Astrocyte (in vitro differentiated cells and primary cell): ENCODE measurements around the gene PLEKHA6. TPM values are rescaled to one million over a fixed set of nuclear protein-coding genes. Genes with fewer than 3 reads are reported as not detected.
A peak's percentile ranks its signal among the peaks of the same experiment; 100 is the strongest.

ENCODE experiments used
- DNase-seq: peaks from one replicate; pipeline ENCODE4 v3.0.0-alpha.2; 2010; ENCODE audit warnings: low read depth
- FAIRE-seq: peaks from 2 replicates; lab custom pipeline; 2011; peaks lifted over from hg19 to GRCh38; lab: Jason Lieb, UNC
- H2AFZ ChIP-seq: 2 replicates; pipeline ENCODE4 v1.6.0; 2012; ENCODE audit warnings: low read depth, low read length, inconsistent platforms
- H3K27ac ChIP-seq: 2 replicates; pipeline ENCODE4 v1.5.1; 2011; ENCODE audit warnings: low read depth, low read length, inconsistent platforms
- H3K27me3 ChIP-seq: 2 replicates; pipeline ENCODE4 v1.6.0; 2011; ENCODE audit warnings: low read length, inconsistent platforms; ENCODE audit not compliant: insufficient read depth
- H3K36me3 ChIP-seq: 2 replicates; pipeline ENCODE4 v1.5.1; 2011; ENCODE audit warnings: low read length, inconsistent platforms; ENCODE audit not compliant: insufficient read depth
- H3K4me1 ChIP-seq: 2 replicates; pipeline ENCODE4 v1.5.1; 2011; ENCODE audit warnings: low read length, inconsistent platforms; ENCODE audit not compliant: insufficient read depth
- H3K4me2 ChIP-seq: 2 replicates; pipeline ENCODE4 v1.6.0; 2012; ENCODE audit warnings: low read length, inconsistent platforms
- H3K4me3 ChIP-seq: 2 replicates; pipeline ENCODE4 v1.5.1; 2011; ENCODE audit warnings: low read depth, mild to moderate bottlenecking, low read length, inconsistent platforms; ENCODE audit not compliant: insufficient read depth
- H3K79me2 ChIP-seq: 2 replicates; pipeline ENCODE4 v1.6.0; 2012; ENCODE audit warnings: mild to moderate bottlenecking, low read length, inconsistent platforms; ENCODE audit not compliant: insufficient read depth
- H3K9ac ChIP-seq: 2 replicates; pipeline ENCODE4 v1.6.0; 2012; ENCODE audit warnings: mild to moderate bottlenecking, low read length, inconsistent platforms
- H3K9me3 ChIP-seq: 2 replicates; pipeline ENCODE4 v1.5.1; 2012; ENCODE audit warnings: low read depth, mild to moderate bottlenecking, low read length, inconsistent platforms; ENCODE audit not compliant: insufficient read depth
- H4K20me1 ChIP-seq: 2 replicates; pipeline ENCODE4 v1.6.0; 2012; ENCODE audit warnings: low read length, inconsistent platforms; ENCODE audit not compliant: insufficient read depth
- H3K27ac Mint-ChIP-seq: one replicate; pipeline ENCODE4 v1.8.0; 2021; ENCODE audit warnings: mild to moderate bottlenecking, mixed read lengths; ENCODE audit not compliant: unreplicated experiment
- H3K27me3 Mint-ChIP-seq: one replicate; pipeline ENCODE4 v1.8.0; 2021; ENCODE audit warnings: low read depth, mixed read lengths; ENCODE audit not compliant: unreplicated experiment
- H3K36me3 Mint-ChIP-seq: one replicate; pipeline ENCODE4 v1.8.0; 2021; ENCODE audit warnings: low read depth, mixed read lengths; ENCODE audit not compliant: unreplicated experiment
- H3K4me1 Mint-ChIP-seq: one replicate; pipeline ENCODE4 v1.8.0; 2021; ENCODE audit warnings: low read depth, mixed read lengths; ENCODE audit not compliant: unreplicated experiment
- H3K4me3 Mint-ChIP-seq: one replicate; pipeline ENCODE4 v1.8.0; 2021; ENCODE audit warnings: mild to moderate bottlenecking, moderate library complexity, mixed read lengths; ENCODE audit not compliant: unreplicated experiment
- H3K9me3 Mint-ChIP-seq: one replicate; pipeline ENCODE4 v1.8.0; 2021; ENCODE audit warnings: mild to moderate bottlenecking, mixed read lengths; ENCODE audit not compliant: unreplicated experiment
- EZH2 ChIP-seq: IDR thresholded peaks from 2 replicates; pipeline ENCODE4 v1.6.1; 2012; ENCODE audit warnings: mild to moderate bottlenecking, low read length, inconsistent platforms; ENCODE audit not compliant: insufficient read depth
- total RNA-seq: library from RNA; stranded (reverse); gene quantifications from 2 replicates; pipeline ENCODE4 v1.2.1, GENCODE V29; 2021
- TF ChIP-seq, protein P1 (sequence below): IDR thresholded peaks from 2 replicates; pipeline ENCODE4 v1.5.1; 2011; ENCODE audit warnings: low read depth, mild to moderate bottlenecking, inconsistent platforms, low read length, moderate library complexity; ENCODE audit not compliant: insufficient read depth

Gene PLEKHA6
- total RNA-seq, 1 donor from 2014 or later = 1.5 TPM

DNA sequence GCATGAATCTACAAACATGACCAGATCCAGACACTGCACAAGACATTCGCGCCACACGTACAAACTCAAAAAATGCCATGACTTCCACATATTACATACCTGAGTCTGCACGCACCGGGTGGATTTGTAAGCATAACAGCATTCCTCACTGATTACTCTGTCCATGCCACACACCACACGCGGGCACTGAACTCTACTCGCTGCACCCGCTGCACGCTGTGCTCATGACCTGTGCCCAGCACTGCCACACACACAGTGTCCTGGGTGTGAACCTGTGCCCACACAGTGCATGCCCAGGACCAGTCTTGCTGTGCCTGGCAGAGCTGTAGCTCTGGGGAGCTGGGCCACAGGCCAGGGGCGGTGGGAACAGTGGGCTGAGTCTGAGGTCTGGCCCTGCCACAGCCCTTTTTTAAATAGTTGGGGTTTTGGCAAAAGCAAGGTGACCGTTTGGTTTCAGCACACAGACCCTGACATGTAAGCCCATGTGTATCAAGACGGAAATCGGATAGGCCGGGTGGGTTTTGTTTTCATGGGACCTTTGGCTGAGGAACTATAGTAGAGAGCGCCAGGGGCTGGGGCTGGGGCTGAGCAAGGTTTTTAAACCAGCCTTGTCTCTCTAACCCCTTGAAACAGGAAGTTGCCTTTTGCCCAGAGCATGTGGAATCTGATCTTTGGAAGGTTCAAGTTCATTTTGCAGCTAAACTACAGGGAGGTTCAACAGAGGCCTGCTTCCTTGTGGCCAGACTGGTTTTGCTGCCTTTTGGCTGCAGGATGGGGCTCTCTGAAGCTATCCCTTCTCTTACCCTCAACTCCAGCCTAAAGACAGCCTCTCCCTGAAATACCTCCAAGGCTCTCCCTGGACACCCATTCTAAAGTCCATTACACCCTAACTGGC, 133.6 kb downstream of the PLEKHA6 start:
- FAIRE-seq (no peak), DNase-seq (peak; percentile 65)
- Histone ChIP-seq H3K9ac (no peak overlapping the region), H3K27ac (no peak overlapping the region), H3K4me2 (no peak overlapping the region), H2AFZ (no peak overlapping the region), H3K4me1 (peaks cover 8% of the 10 kb centered on the region), H3K9me3 (no peaks in the 10 kb centered on the region), H3K36me3 (no peaks in the 10 kb centered on the region), H3K4me3 (no peak overlapping the region), H3K79me2 (no peaks in the 10 kb centered on the region), H3K27me3 (no peaks in the 10 kb centered on the region), H4K20me1 (no peaks in the 10 kb centered on the region)
- Mint-ChIP-seq H3K36me3 (no peaks in the 10 kb centered on the region), H3K27me3 (peaks cover 27% of the 10 kb centered on the region), H3K27ac (no peak overlapping the region), H3K9me3 (peaks cover 2% of the 10 kb centered on the region), H3K4me3 (no peak overlapping the region), H3K4me1 (no peaks in the 10 kb centered on the region)
- TF ChIP-seq, protein P1, sequence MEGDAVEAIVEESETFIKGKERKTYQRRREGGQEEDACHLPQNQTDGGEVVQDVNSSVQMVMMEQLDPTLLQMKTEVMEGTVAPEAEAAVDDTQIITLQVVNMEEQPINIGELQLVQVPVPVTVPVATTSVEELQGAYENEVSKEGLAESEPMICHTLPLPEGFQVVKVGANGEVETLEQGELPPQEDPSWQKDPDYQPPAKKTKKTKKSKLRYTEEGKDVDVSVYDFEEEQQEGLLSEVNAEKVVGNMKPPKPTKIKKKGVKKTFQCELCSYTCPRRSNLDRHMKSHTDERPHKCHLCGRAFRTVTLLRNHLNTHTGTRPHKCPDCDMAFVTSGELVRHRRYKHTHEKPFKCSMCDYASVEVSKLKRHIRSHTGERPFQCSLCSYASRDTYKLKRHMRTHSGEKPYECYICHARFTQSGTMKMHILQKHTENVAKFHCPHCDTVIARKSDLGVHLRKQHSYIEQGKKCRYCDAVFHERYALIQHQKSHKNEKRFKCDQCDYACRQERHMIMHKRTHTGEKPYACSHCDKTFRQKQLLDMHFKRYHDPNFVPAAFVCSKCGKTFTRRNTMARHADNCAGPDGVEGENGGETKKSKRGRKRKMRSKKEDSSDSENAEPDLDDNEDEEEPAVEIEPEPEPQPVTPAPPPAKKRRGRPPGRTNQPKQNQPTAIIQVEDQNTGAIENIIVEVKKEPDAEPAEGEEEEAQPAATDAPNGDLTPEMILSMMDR = no peak
- no peak for TF ChIP-seq EZH2

DNA sequence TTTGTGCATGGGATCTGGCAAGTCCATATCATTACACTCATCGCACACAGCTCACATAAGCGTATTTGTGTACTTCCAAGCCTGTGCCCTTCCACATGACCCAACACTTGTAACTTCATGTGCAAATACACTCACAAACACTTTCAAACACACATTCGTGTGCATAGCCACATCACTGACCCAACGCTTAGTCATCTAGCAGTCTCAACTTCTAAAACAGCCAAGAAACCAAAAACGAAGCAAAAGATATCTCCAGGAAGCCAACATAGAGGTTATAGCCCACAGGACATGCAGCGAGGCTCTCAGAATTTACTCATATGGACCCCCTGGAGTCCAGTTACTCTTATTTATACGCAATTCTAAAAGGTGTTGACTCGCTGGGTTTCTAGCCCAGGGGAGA, 135.1 kb downstream of the PLEKHA6 start:
- H3K27me3 Mint-ChIP-seq = peaks cover 23% of the 10 kb centered on the region
- Histone ChIP-seq H2AFZ (no peak overlapping the region), H3K4me1 (peaks cover 8% of the 10 kb centered on the region), H3K9me3 (no peaks in the 10 kb centered on the region), H3K9ac (no peak overlapping the region), H3K27ac (no peak overlapping the region), H3K36me3 (no peaks in the 10 kb centered on the region), H3K4me3 (no peak overlapping the region), H3K27me3 (no peaks in the 10 kb centered on the region), H3K79me2 (no peaks in the 10 kb centered on the region), H3K4me2 (peak overlapping the region; percentile 28), H4K20me1 (no peaks in the 10 kb centered on the region)
- peaks cover 2% of the 10 kb centered on the region for H3K9me3 Mint-ChIP-seq
- no peak overlapping the region for H3K27ac Mint-ChIP-seq
- TF ChIP-seq, protein P1 = no peak
- TF ChIP-seq EZH2 = no peak
- DNase-seq (no peak), FAIRE-seq (peak; percentile 37)
- H3K36me3 Mint-ChIP-seq = peaks cover 2% of the 10 kb centered on the region
- H3K4me1 Mint-ChIP-seq = no peaks in the 10 kb centered on the region
- H3K4me3 Mint-ChIP-seq = no peak overlapping the region
